Stimulated activated CD4-positive, alpha-beta T cell treated with anti-CD3 and anti-CD28 coated beads, Interleukin-4, amount 100 ng/mL, for 48 hours (primary cell): Measurements from ENCODE around the gene TUBB2B.
"Not testable (repeated sequence)": the region's sequence is repeated elsewhere in the genome, so short reads cannot be mapped to it uniquely, and the experiment has no call there.

Experiments
- DNase-seq, 2 donors: peaks; one replicate each; pipeline ENCODE4 v3.0.0-alpha.2; 2020; ENCODE audit warnings: low read depth in 2 of 2

The TUBB2B gene

GRCh38 chr6:3189192-3189591 is 38.3 kb downstream of the TUBB2B start:
- DNase-seq = not testable (repeated sequence)

GRCh38 chr6:3188262-3188661 is 39.2 kb downstream of the TUBB2B start:
- no peak for DNase-seq

GRCh38 chr6:3186974-3187382 is 40.5 kb downstream of the TUBB2B start:
- DNase-seq = no peak

DNA sequence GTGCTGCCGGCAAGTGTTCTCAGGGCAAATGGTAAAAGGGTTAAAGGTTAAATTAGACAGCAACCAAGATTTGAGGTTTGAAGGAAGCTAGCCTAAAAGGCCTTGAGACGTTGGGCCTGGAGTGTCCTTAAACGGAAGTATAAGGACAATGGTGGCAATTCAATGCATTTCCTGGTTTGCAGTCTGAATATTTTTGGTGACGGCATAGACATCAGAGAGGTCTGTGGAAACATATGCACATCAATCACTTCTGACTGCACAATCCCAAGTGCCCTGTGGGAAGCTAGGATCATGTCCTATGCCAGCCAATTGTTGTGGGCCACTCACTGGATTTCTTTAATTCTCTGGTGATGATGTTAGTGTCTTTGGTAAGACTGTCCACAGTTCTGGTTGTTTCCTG is 44.4 kb downstream of the TUBB2B start:
- no peak for DNase-seq

DNA sequence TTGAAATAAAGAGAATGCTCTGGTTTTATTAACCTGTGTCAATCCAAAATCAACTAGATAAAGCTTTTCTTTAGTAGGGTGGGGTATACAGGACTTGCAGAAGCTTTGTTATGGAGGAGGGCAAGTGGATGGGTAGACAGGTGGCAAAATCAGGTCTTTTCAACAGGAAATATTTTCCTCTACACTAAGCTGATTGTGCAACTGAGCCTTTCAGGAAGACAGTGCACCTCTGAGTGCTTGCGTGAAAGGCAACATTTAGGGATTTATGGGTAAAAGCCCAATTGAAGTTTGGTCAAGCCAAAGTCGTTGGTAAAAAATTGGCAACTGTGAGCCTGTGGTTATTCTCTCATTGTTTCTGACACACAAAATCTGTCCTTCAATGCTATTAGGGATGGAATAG is 46.3 kb downstream of the TUBB2B start:
- DNase-seq = no peak

DNA sequence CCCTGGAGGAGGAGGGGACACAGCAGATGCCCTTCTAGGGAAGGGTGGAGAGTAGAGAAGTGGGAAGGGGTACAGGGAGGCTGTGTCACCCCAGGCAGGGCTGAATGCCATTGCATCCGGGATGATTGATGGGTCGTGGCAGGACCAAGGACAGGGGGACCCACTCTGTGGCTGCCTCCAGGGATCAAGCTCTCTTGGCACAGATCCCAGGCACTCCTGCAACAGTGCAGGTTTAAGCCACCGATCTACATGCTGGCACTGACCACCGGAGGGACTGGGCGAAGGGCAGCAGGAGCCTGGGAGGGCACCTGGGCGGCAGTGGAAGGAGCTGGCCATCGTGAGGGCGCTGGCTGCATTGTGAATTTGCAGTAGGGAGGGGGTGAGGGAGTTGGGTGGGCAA is 47.5 kb downstream of the TUBB2B start:
- DNase-seq = not testable (repeated sequence)

- DNase-seq = not testable (repeated sequence)
These were observed 48.8 kb downstream of the TUBB2B start for GRCh38 chr6:3178666-3179065.

- peak in 1 of 2 donors; percentile 37 for DNase-seq
These were observed 50.7 kb downstream of the TUBB2B start for GRCh38 chr6:3176562-3177355.

- no peak for DNase-seq
These were observed 51.6 kb downstream of the TUBB2B start for GRCh38 chr6:3175715-3176402.
